GM04503 (cell line): ENCODE results near the gene DZIP1.

Experiments used
- DNase-seq: peaks from one replicate; pipeline ENCODE4 v3.0.0-alpha.2; 2012; ENCODE audit warnings: low read depth

Gene DZIP1

GRCh38 chr13:95541911-95542474 is 102.5 kb downstream of the DZIP1 start:
- DNase-seq = no peak

- DNase-seq = no peak
Observed at GRCh38 chr13:95541308-95541707, 103.2 kb downstream of the DZIP1 start.

GRCh38 chr13:95540888-95541287 is 103.6 kb downstream of the DZIP1 start:
- DNase-seq = no peak

- DNase-seq = no peak
Observed at GRCh38 chr13:95536632-95537241, 107.8 kb downstream of the DZIP1 start.

- DNase-seq = peak; percentile 10
Observed at GRCh38 chr13:95535243-95535642, 109.3 kb downstream of the DZIP1 start.

GRCh38 chr13:95533545-95534160 is 110.9 kb downstream of the DZIP1 start:
- DNase-seq = no peak

- DNase-seq = no peak
Observed at GRCh38 chr13:95530178-95530577, 114.3 kb downstream of the DZIP1 start.
